GM18505 (cell line): ENCODE data around the gene CIB2.

Experiments
- ATAC-seq: cut with Tn5 transposase; IDR thresholded peaks from one replicate; pipeline ENCODE4 v1.9.1; 2021; ENCODE audit not compliant: unreplicated experiment
- POLR2A ChIP-seq: IDR thresholded peaks from 4 replicates; pipeline ENCODE4 v1.6.1; 2011; ENCODE audit warnings: borderline replicate concordance; ENCODE audit not compliant: insufficient read depth, insufficient read length; ENCODE audit errors: extremely low read depth

The CIB2 gene

GRCh38 chr15:78093242-78094020 lies 37.8 kb downstream of the CIB2 start:
- ATAC-seq, result no peak
- no peak for TF ChIP-seq POLR2A

- no peak for ATAC-seq
- no peak for TF ChIP-seq POLR2A
These were observed 38.8 kb downstream of the CIB2 start, which contains the start of gene SH2D7 for GRCh38 chr15:78092261-78093041. TSS of gene SH2D7 (plus strand) at chr15:78092561. CDS start at chr15:78092585, 24 bp downstream.

- no peak for ATAC-seq
- TF ChIP-seq POLR2A, result no peak
These were observed 40.7 kb downstream of the CIB2 start for GRCh38 chr15:78090422-78091063.

- ATAC-seq, result no peak
- TF ChIP-seq POLR2A, result no peak
These were observed 42.5 kb downstream of the CIB2 start for GRCh38 chr15:78088773-78089080.

- ATAC-seq, result no peak
- TF ChIP-seq POLR2A, result no peak
These were observed 43.1 kb downstream of the CIB2 start for GRCh38 chr15:78087951-78088772.

GRCh38 chr15:78085928-78086327 lies 45.3 kb downstream of the CIB2 start:
- TF ChIP-seq POLR2A, result no peak
- no peak for ATAC-seq

GRCh38 chr15:78084449-78084750 lies 46.8 kb downstream of the CIB2 start:
- no peak for TF ChIP-seq POLR2A
- ATAC-seq, result no peak

- ATAC-seq, result no peak
- no peak for TF ChIP-seq POLR2A
These were observed 47.4 kb downstream of the CIB2 start for GRCh38 chr15:78083687-78084448.

- no peak for ATAC-seq
- TF ChIP-seq POLR2A, result no peak
These were observed 48.1 kb downstream of the CIB2 start for GRCh38 chr15:78083186-78083585.

- ATAC-seq, result no peak
- TF ChIP-seq POLR2A, result no peak
These were observed 48.5 kb downstream of the CIB2 start for GRCh38 chr15:78082743-78083110.

GRCh38 chr15:78082106-78082742 lies 49.0 kb downstream of the CIB2 start:
- ATAC-seq, result no peak
- no peak for TF ChIP-seq POLR2A

- ATAC-seq, result no peak
These were observed 51.2 kb downstream of the CIB2 start for GRCh38 chr15:78080088-78080460.

GRCh38 chr15:78079298-78080087 lies 51.8 kb downstream of the CIB2 start:
- TF ChIP-seq POLR2A, result no peak
- no peak for ATAC-seq

More at GRCh38 chr15:78080088-78080460, 51.2 kb downstream of the CIB2 start:
- TF ChIP-seq POLR2A, result no peak
